Stimulated activated CD4-positive, alpha-beta T cell treated with anti-CD3 and anti-CD28 coated beads, Interleukin-2, amount 100 ng/mL, for 4 hours (primary cell): ENCODE data around the gene HOXC12.

Experiments used
- DNase-seq: peaks from one replicate; pipeline ENCODE4 v3.0.0-alpha.2; 2020; ENCODE audit warnings: low read depth

HOXC12 gene

GRCh38 chr12:53972152-53972702, 17.5 kb downstream of the HOXC12 start:
- DNase-seq = no peak

DNA sequence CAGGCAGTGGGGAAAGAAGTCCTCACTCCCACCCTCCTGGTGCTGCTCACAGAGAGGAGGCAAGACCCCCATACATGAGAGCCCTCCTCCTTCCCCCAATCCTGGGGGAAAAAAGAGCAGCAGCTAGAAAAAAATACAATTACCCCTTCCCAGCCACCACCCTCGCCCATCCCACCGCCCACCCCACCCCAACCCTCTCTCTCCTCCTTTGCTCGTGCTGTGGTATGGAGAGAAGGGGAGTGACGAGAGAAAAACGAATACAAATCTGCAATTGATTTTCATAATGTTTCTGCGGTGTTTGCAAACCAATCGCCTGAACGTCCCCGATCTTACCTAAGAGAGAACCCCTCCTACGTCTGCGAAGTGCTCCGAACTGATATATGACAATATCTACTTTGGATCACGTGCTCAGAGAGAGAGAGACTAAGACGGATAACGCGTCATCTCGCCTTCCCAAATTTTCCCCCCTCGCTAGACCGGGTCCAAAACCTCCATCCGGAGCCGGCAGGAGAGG, 18.1 kb downstream of the HOXC12 start, which contains the start of gene HOXC11:
HOXC11 (plus strand) TSS at position 405 of the 514 bp plus-strand sequence. CDS start 116 bp downstream, outside the sequence.
- no peak for DNase-seq

GRCh38 chr12:53973236-53974042, 18.7 kb downstream of the HOXC12 start:
- no peak for DNase-seq

DNA sequence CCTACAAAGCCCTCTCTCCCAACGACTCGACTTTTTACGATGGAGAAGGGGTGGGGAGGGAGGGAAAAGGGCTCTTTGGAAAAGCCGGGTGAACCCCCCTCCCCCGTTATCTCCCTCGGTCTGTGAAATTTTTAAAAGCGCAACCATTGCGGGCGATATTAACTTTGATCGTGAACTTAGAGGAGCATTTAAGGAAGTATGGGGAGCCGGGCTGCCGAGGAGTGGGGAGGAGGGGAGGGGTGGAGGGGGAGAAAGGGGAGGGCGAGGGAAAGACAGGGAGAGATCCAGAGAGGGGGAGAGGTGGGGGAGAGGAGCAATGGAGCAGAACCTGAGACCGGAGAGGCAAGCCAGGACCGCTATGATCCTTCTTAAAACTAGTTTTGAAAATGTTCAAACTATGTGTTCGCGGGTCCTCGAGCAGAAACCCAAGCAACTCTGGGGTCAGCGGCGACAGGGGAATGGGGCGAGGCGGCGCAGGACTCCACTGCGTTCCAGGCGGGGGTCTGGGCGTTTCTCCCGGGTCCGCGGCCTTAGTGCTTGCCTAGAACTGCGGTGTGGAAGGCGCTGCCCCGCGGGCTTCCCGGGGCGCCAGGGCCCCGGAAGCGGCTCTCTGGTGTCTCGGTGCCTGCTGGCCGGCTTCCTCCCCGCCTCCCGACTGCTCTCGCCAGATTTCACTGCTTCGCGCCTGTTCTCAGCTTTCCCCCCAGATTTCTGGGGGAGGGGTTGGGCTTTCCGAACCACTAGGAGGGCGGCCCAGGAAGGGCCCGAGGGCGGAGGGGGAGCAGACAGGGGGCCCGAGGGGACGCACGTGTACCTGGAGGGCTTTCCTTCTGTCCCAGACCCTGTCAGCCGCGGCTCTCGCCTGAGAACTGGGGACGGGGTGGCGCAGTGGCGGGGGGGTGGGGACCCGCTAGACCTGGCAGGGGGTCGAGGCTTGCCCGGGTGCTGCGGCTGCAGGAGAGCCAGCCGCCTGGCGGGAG, 19.7 kb downstream of the HOXC12 start, which contains the start of gene HOTAIR:
HOTAIR (minus strand) TSS at position 871 of the 980 bp plus-strand sequence.
- DNase-seq = no peak

DNA sequence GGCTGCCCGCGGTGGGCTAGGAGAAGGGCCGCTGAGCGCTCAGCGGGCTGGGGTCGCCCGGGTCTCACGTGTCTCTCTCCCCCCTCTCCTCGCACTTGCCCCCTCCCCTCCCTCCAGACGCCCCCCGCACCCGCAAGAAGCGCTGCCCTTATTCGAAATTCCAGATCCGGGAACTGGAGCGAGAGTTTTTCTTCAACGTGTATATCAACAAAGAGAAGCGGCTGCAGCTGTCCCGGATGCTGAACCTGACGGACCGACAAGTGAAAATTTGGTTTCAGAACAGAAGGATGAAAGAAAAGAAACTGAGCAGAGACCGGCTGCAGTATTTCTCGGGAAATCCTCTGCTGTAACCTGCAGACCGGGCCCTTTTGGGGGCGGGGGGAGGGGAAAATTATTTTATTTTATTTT, 20.4 kb downstream of the HOXC12 start:
- no peak for DNase-seq

GRCh38 chr12:53975479-53976152, 20.9 kb downstream of the HOXC12 start:
- no peak for DNase-seq

GRCh38 chr12:53976172-53976822, 21.6 kb downstream of the HOXC12 start:
- DNase-seq = no peak

- no peak for DNase-seq
Measured at GRCh38 chr12:53976823-53977595, 22.3 kb downstream of the HOXC12 start.

GRCh38 chr12:53977596-53978445, 23.1 kb downstream of the HOXC12 start:
- DNase-seq = no peak

- DNase-seq = no peak
Measured at GRCh38 chr12:53978477-53979356, 24.0 kb downstream of the HOXC12 start.

- no peak for DNase-seq
Measured at GRCh38 chr12:53980104-53980801, 25.6 kb downstream of the HOXC12 start.

- DNase-seq = no peak
Measured at GRCh38 chr12:53980802-53981496, 26.2 kb downstream of the HOXC12 start.

DNA sequence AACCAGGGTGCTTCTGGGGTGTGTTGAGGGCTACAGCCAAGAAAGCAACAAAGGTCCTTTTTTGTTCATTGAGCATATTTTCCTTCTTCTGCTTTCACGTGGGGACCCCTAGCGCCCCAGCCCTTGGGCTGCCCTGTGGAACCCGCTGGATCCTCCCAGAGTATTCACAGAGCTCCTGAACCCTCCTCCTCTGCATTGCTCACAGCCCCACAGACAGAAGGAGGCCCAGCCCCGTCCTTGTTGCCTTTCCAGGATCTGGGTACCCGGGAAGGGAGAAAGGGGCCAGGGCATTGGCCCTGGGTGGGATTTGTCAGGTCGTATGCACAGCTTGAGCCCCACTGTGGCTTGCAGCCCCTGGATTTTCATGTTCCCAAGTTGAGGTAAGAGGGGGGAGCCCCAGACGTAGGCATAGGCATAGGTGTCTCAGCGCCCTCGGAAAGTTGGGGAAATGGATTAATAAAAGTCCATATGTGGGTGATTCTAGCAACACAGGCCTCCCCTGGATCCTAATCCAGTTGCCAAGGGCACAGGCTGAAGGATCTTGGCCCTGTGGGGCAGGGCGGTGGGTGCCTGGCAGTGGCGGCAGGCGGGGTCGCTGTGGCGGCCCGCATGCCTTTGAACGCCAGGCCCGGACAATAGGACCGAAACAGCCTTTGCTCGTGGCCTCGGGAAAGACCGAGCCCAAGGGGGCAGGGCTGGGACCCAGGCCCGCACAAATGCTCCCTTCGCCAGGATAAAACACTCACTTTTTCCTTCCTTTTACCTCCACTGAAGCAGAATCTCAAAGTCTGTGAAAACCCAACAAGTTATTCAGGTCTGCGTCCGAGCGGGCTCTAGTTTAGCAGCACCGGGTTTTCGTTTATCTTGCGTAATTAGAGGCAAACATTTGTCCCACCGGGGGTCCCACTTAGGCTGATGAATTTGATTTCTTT, 27.2 kb downstream of the HOXC12 start:
- no peak for DNase-seq

GRCh38 chr12:53982648-53983567, 28.2 kb downstream of the HOXC12 start:
- DNase-seq = no peak

DNA sequence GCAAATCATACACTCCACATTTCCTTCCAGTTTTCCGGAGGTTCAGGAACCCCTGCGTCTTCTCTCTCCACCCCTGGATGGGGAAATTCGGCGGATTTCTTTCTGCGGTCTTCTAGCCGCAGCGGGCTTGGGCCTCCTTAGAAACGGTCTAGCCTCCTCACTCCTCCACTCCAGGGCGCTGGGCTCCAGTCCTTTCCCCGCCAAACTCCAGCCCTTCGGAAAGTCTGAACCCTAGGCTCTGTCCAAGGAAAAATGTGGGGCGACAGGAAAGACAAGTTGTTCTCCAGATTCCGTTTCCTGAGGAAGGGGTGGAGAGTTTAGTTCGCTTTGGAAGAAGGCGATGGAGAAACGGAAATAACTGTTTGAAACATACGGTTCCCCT, 28.9 kb downstream of the HOXC12 start:
- DNase-seq = no peak
